Colonic mucosa (tissue), 4 donors: ENCODE data around the gene FRYL. TPM values are rescaled to one million over a fixed set of nuclear protein-coding genes. Genes with fewer than 3 reads are reported as not detected.

Experiments used
- DNase-seq: peaks from one replicate; pipeline ENCODE4 v3.0.0-alpha.2; 2020
- H3K27ac ChIP-seq: fragments of 200-600 bp; one replicate; pipeline ENCODE4 v1.8.0; 2021
- H3K27me3 ChIP-seq: fragments of 200-600 bp; one replicate; pipeline ENCODE4 v1.8.0; 2021
- H3K36me3 ChIP-seq: fragments of 200-600 bp; one replicate; pipeline ENCODE4 v1.8.0; 2021
- H3K4me1 ChIP-seq: fragments of 200-600 bp; one replicate; pipeline ENCODE4 v1.8.0; 2021; ENCODE audit warnings: mild to moderate bottlenecking
- H3K4me3 ChIP-seq: fragments of 200-600 bp; one replicate; pipeline ENCODE4 v1.8.0; 2021
- H3K9ac ChIP-seq, 2 donors: one replicate each; pipeline ENCODE4 v1.7.0; 2013; ENCODE audit warnings: control low read depth in 2 of 2, low read depth in 2 of 2, low read length in 2 of 2
- H3K9me3 ChIP-seq: fragments of 200-600 bp; one replicate; pipeline ENCODE4 v1.8.0; 2021
- intact Hi-C: fragments of 100-400 bp; cut with DNase I; formaldehyde crosslinking; loops from one replicate; pipeline ENCODE4 v1.14.1; 2022
- total RNA-seq, 2 donors: library from RNA; stranded (reverse); fragmentation: NEBNext Ultra II Directional in 1 of 2; extraction: Animal tissue kit (Norgen Biotek cat#: 25700) in 1 of 2; gene quantifications; one replicate each; pipeline ENCODE4 v1.2.1, GENCODE V29; 2021
- TF ChIP-seq, protein P1 (sequence below): fragments of 200-600 bp; IDR thresholded peaks from one replicate; pipeline ENCODE4 v1.8.0; 2022; ENCODE audit warnings: antibody characterized with exemption, mild to moderate bottlenecking
- donor health status: healthy.
- donor health status: DM: no; HTN: no; CAD: no.
- donor health status: DM: no; HTN: no; CAD: no.

FRYL gene
- total RNA-seq, 2 donors from 2014 or later, result 193 to 292 TPM

DNA sequence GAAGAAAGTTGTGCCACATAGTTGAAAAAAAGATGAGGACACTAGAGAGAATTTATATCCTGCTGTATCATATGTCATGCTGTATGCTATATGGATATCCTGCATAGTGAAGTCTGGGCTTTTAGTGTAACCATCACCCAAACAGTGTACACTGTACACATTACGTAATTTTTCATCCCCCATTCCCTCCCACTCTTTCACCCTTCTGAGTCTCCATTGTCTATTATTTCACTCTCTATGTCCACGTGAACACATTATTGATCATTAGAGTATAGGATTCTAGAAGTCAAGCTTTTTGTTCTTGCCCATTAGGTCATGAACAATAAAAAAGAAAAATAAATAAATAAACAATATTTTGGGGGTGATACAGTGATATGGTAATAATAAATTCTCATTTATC lies 18.0 kb upstream of the FRYL start:
- no peaks in the 10 kb centered on the region for H3K36me3 ChIP-seq
- no peak overlapping the region for H3K27ac ChIP-seq
- H3K9ac ChIP-seq, result no peak overlapping the region
- no peak overlapping the region for H3K4me3 ChIP-seq
- H3K9me3 ChIP-seq, result no peaks in the 10 kb centered on the region
- TF ChIP-seq, protein P1, sequence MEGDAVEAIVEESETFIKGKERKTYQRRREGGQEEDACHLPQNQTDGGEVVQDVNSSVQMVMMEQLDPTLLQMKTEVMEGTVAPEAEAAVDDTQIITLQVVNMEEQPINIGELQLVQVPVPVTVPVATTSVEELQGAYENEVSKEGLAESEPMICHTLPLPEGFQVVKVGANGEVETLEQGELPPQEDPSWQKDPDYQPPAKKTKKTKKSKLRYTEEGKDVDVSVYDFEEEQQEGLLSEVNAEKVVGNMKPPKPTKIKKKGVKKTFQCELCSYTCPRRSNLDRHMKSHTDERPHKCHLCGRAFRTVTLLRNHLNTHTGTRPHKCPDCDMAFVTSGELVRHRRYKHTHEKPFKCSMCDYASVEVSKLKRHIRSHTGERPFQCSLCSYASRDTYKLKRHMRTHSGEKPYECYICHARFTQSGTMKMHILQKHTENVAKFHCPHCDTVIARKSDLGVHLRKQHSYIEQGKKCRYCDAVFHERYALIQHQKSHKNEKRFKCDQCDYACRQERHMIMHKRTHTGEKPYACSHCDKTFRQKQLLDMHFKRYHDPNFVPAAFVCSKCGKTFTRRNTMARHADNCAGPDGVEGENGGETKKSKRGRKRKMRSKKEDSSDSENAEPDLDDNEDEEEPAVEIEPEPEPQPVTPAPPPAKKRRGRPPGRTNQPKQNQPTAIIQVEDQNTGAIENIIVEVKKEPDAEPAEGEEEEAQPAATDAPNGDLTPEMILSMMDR, result no peak
- H3K4me1 ChIP-seq, result no peaks in the 10 kb centered on the region
- H3K27me3 ChIP-seq, result no peaks in the 10 kb centered on the region
- DNase-seq, result no peak
- intact Hi-C loops, result no loop called here

GRCh38 chr4:48796927-48797679 lies 17.0 kb upstream of the FRYL start:
- H3K4me3 ChIP-seq, result no peak overlapping the region
- TF ChIP-seq, protein P1, result no peak
- H3K36me3 ChIP-seq, result no peaks in the 10 kb centered on the region
- no peaks in the 10 kb centered on the region for H3K27me3 ChIP-seq
- peak; percentile 34 for DNase-seq
- H3K9ac ChIP-seq, result no peak overlapping the region
- no peaks in the 10 kb centered on the region for H3K9me3 ChIP-seq
- H3K4me1 ChIP-seq, result no peaks in the 10 kb centered on the region
- intact Hi-C loops, result no loop called here
- no peak overlapping the region for H3K27ac ChIP-seq

GRCh38 chr4:48796191-48796926 lies 16.3 kb upstream of the FRYL start:
- no peaks in the 10 kb centered on the region for H3K36me3 ChIP-seq
- no peak for DNase-seq
- no peak overlapping the region for H3K4me3 ChIP-seq
- no peak overlapping the region for H3K9ac ChIP-seq
- TF ChIP-seq, protein P1, result no peak
- H3K4me1 ChIP-seq, result no peaks in the 10 kb centered on the region
- intact Hi-C loops, result no loop called here
- no peaks in the 10 kb centered on the region for H3K9me3 ChIP-seq
- H3K27me3 ChIP-seq, result no peaks in the 10 kb centered on the region
- H3K27ac ChIP-seq, result no peak overlapping the region

- intact Hi-C loops, result no loop called here
- H3K27ac ChIP-seq, result no peak overlapping the region
- TF ChIP-seq, protein P1, result no peak
Observed at GRCh38 chr4:48795108-48795507, 15.0 kb upstream of the FRYL start.

DNA sequence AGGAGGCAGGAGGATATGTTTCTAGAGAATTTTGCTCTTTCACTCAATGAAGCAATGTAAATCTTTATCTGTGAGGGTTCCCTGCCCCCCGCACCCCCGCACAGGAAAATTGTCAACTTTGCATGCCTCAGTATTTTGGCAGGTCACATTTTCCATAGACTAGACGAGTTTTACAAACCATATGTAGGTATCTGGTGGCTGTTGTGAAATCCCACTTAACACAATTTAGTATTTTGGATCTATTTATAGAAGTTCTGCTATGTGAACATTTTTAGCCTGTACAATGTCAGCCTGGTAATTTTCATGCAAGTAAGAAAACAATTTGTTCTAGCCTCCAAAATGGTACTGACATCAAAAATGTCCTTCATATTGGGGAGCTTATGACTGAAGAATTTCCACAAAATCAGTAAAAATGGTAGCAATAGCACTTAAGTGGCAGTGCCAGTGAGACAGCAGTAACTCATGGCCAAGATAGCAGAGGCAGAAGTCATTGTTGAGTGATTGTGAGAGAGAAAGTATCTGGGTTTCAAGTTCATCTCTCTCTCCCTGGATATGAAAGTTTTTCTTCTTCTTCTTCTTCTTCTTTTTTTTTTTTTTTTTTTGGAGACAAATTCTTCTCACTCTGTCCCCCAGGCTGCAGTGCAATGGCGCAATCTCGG lies 12.4 kb upstream of the FRYL start:
- H3K9me3 ChIP-seq, result no peaks in the 10 kb centered on the region
- TF ChIP-seq, protein P1, result no peak
- no peak overlapping the region for H3K4me3 ChIP-seq
- no peak overlapping the region for H3K27ac ChIP-seq
- no peak overlapping the region for H3K9ac ChIP-seq
- no peaks in the 10 kb centered on the region for H3K27me3 ChIP-seq
- no peaks in the 10 kb centered on the region for H3K36me3 ChIP-seq
- H3K4me1 ChIP-seq, result no peaks in the 10 kb centered on the region
- DNase-seq, result no peak
- intact Hi-C loops, result no loop called here

More at GRCh38 chr4:48795108-48795507, 15.0 kb upstream of the FRYL start:
- Histone ChIP-seq H3K4me3 (no peak overlapping the region), H3K9ac (no peak overlapping the region), H3K4me1 (no peaks in the 10 kb centered on the region), H3K36me3 (no peaks in the 10 kb centered on the region), H3K27me3 (no peaks in the 10 kb centered on the region), H3K9me3 (no peaks in the 10 kb centered on the region)
- no peak for DNase-seq
